Measurements from ENCODE around the gene LRRC2.

- no peak for TF ChIP-seq CTCF (IDR thresholded peaks at IDR 0.05)
- TF ChIP-seq POLR2A (IDR thresholded peaks at IDR 0.05), result no peak
- no peak for TF ChIP-seq EP300 (IDR thresholded peaks at IDR 0.05)
Measured at GRCh38 chr3:46506526-46506925, 59.6 kb downstream of the LRRC2 start.

Measured in tibial nerve (tissue), 4 donors.